ENCODE data around the gene IFITM10. TPM values are rescaled to one million over a fixed set of nuclear protein-coding genes. Genes with fewer than 3 reads are reported as not detected.

IFITM10 gene
- total and polyA plus RNA-seq, 2 donors (not counting 1 experiment from before 2014, with no cell fraction given): 0.15 to 0.50 TPM

- H3K36me3 ChIP-seq (ENCODE audit: control insufficient read depth, insufficient read depth, low read length): peaks cover 15% of the 10 kb centered on the region
- H3K27me3 ChIP-seq (ENCODE audit: control insufficient read depth, insufficient read depth, low read length): peaks cover 2% of the 10 kb centered on the region
- TF ChIP-seq CTCF (conservative IDR thresholded peaks at IDR 0.05 in 1 of 2, IDR thresholded peaks at IDR 0.05 in 1 of 2; ENCODE audit: low read depth in 1 of 2, low read length in 2 of 2) (no peak), EZH2 (IDR thresholded peaks at IDR 0.05; ENCODE audit: low read length, missing control alignments) (no peak)
- H3K4me2 ChIP-seq (ENCODE audit: extremely low read depth, insufficient read depth, low read length): no peak overlapping the region
- H3K27ac ChIP-seq (ENCODE audit: insufficient read depth, low read length): no peak overlapping the region
- H2AFZ ChIP-seq (ENCODE audit: low read length): no peak overlapping the region
- no peaks in the 10 kb centered on the region for H3K9me3 ChIP-seq (ENCODE audit: control insufficient read depth, insufficient read depth, low read depth, low read length)
- peaks cover 17% of the 10 kb centered on the region for H3K4me1 ChIP-seq (ENCODE audit: control insufficient read depth, extremely low read depth, insufficient read depth, low read length)
- no peak overlapping the region for H3K4me3 ChIP-seq (replicated peaks in 1 of 4; ENCODE audit: control extremely low read depth in 1 of 4, insufficient read depth in 1 of 4, low read depth in 3 of 4, low read length in 4 of 4)
- H4K20me1 ChIP-seq (ENCODE audit: control insufficient read depth, extremely low read depth, insufficient read depth, low read length): no peaks in the 10 kb centered on the region
- H3K9ac ChIP-seq (ENCODE audit: insufficient read depth, low read length): no peak overlapping the region
- H3K79me2 ChIP-seq (ENCODE audit: control insufficient read depth, insufficient read depth, low read length): no peaks in the 10 kb centered on the region
- no peak for DNase-seq (ENCODE audit: low read depth in 2 of 2)
Observed at GRCh38 chr11:1751999-1752906, 1.9 kb upstream of the IFITM10 start.

DNA sequence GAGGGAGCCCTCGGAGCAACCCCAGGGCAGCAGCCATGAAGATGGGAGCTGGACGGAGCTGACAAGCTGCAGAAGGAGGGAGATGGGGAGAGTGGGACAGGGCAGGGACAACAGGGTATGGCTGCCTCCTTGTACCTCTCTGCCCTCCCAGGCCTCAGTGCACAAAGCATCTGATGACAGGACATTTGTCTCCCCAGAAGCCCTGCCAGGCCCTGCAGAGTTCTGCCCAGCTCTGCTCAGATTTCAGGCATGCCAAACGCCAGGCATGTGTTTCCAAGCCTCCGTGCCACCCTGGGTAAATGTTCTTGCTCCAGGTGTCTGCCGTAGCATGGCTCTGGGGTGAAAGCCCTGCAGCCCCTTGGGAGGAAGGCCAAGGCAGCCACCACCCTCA lies 1.1 kb upstream of the IFITM10 start:
- Histone ChIP-seq H3K9me3 (ENCODE audit: control insufficient read depth, insufficient read depth, low read depth, low read length) (no peaks in the 10 kb centered on the region), H3K79me2 (ENCODE audit: control insufficient read depth, insufficient read depth, low read length) (no peaks in the 10 kb centered on the region), H3K36me3 (ENCODE audit: control insufficient read depth, insufficient read depth, low read length) (peaks cover 10% of the 10 kb centered on the region), H3K4me1 (ENCODE audit: control insufficient read depth, extremely low read depth, insufficient read depth, low read length) (peaks cover 17% of the 10 kb centered on the region), H3K4me3 (replicated peaks in 1 of 4; ENCODE audit: control extremely low read depth in 1 of 4, insufficient read depth in 1 of 4, low read depth in 3 of 4, low read length in 4 of 4) (no peak overlapping the region), H3K27ac (ENCODE audit: insufficient read depth, low read length) (no peak overlapping the region), H4K20me1 (ENCODE audit: control insufficient read depth, extremely low read depth, insufficient read depth, low read length) (no peaks in the 10 kb centered on the region), H3K27me3 (ENCODE audit: control insufficient read depth, insufficient read depth, low read length) (peaks cover 2% of the 10 kb centered on the region), H2AFZ (ENCODE audit: low read length) (no peak overlapping the region), H3K9ac (ENCODE audit: insufficient read depth, low read length) (no peak overlapping the region), H3K4me2 (ENCODE audit: extremely low read depth, insufficient read depth, low read length) (no peak overlapping the region)
- TF ChIP-seq CTCF (conservative IDR thresholded peaks at IDR 0.05 in 1 of 2, IDR thresholded peaks at IDR 0.05 in 1 of 2; ENCODE audit: low read depth in 1 of 2, low read length in 2 of 2) (no peak), EZH2 (IDR thresholded peaks at IDR 0.05; ENCODE audit: low read length, missing control alignments) (no peak)
- DNase-seq (ENCODE audit: low read depth in 2 of 2): no peak

DNA sequence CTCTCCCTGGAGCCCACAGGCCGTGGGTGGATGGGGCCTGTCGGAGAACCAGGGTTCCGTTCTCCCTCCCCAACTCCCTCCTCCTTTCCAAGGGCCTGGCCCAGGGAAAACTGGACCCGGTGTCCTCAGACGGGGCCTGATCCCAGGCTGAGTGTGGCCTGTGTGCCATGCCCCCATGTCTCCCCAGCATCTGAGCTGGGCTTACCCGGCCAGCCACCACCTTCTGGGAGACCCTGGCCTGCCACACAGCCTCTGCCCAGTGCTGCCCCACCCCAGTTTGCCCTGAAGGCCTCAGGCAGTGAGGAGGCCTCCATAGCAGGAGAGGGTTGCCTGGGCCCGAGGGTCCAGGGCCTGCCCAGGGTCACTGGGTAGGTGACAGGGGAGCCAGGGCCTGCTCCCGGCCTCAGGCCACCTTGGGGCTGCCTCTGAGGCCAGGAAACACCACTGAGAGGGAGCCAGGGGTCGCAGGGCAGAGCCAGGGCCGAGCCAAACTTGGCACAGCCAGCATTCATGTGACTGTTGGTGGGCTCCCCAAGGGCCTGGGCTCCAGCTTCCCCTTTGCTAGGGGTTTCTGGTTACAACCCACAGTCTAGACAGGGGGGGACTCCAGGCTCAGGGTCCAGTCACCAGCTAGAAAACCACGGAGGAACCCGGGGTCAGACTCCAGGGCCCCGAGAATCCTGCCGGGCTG lies 590 bp upstream of the IFITM10 start:
- Histone ChIP-seq H3K4me3 (replicated peaks in 1 of 4; ENCODE audit: control extremely low read depth in 1 of 4, insufficient read depth in 1 of 4, low read depth in 3 of 4, low read length in 4 of 4) (no peak overlapping the region), H3K27me3 (ENCODE audit: control insufficient read depth, insufficient read depth, low read length) (peaks cover 2% of the 10 kb centered on the region), H4K20me1 (ENCODE audit: control insufficient read depth, extremely low read depth, insufficient read depth, low read length) (no peaks in the 10 kb centered on the region), H3K9ac (ENCODE audit: insufficient read depth, low read length) (peak overlapping the region; percentile 7), H3K4me1 (ENCODE audit: control insufficient read depth, extremely low read depth, insufficient read depth, low read length) (peaks cover 17% of the 10 kb centered on the region), H3K9me3 (ENCODE audit: control insufficient read depth, insufficient read depth, low read depth, low read length) (no peaks in the 10 kb centered on the region), H3K79me2 (ENCODE audit: control insufficient read depth, insufficient read depth, low read length) (no peaks in the 10 kb centered on the region), H2AFZ (ENCODE audit: low read length) (no peak overlapping the region), H3K27ac (ENCODE audit: insufficient read depth, low read length) (peak overlapping the region; percentile 7), H3K36me3 (ENCODE audit: control insufficient read depth, insufficient read depth, low read length) (peaks cover 8% of the 10 kb centered on the region), H3K4me2 (ENCODE audit: extremely low read depth, insufficient read depth, low read length) (no peak overlapping the region)
- TF ChIP-seq CTCF (conservative IDR thresholded peaks at IDR 0.05 in 1 of 2, IDR thresholded peaks at IDR 0.05 in 1 of 2; ENCODE audit: low read depth in 1 of 2, low read length in 2 of 2) (no peak), EZH2 (IDR thresholded peaks at IDR 0.05; ENCODE audit: low read length, missing control alignments) (no peak)
- DNase-seq (ENCODE audit: low read depth in 2 of 2): no peak

All from fibroblast of lung (primary cell).